GM19023 (cell line): ENCODE data around the gene ATP1A2.

ENCODE experiments used
- ATAC-seq: cut with Tn5 transposase; IDR thresholded peaks from one replicate; pipeline ENCODE4 v1.9.1; 2021; ENCODE audit warnings: mild to moderate bottlenecking, moderate library complexity; ENCODE audit not compliant: unreplicated experiment

The ATP1A2 gene

DNA sequence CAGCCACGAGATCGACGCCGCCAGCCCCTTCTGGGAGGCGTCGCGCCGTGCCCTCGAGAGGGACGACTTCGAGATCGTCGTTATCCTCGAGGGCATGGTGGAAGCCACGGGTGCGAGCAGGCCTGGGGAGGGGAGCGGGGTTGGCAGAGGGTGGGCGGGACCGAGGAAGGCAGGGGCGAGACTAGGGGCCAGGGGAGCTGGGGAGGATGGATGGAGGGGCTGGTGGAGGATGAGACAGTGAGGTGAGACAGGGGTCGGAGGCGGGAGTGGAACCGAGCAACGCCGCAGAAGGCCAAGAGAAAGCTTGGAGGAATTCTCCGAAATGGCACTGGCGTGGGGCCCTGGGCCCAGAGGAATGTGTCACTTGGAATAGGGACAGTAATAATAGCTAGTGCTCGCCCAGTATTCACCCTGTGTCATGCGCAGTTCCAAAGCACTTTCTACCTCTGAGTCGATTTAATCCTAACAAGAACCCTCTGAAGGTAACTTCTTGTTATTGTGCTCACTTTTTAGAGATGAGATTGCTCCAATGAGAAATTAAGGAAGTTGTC is 30.7 kb upstream of the ATP1A2 start:
- ATAC-seq = no peak

- no peak for ATAC-seq
These were observed 29.7 kb upstream of the ATP1A2 start for GRCh38 chr1:160085686-160086455.

- ATAC-seq = no peak
These were observed 29.1 kb upstream of the ATP1A2 start for GRCh38 chr1:160086456-160086892.

DNA sequence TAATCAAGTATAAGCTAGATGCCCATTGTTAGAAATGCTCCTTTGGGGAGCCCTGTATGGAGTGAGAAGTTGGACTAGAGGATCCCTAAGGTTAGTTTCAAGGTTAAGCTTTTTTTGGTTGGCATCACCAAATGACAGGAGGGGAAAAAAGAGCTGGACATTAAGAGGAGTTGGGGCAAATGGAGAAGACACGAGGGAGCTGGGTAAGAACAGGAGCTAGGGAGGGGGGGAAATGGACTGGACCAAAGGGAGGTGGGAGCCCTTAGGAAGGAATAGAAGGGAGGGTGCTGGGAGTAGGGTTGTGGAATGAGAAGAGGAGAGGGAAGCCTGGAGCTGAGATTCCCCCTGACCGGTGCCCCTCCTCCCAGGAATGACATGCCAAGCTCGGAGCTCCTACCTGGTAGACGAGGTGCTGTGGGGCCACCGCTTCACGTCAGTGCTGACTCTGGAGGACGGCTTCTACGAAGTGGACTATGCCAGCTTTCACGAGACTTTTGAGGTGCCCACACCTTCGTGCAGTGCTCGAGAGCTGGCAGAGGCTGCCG is 28.4 kb upstream of the ATP1A2 start:
- ATAC-seq = no peak

- ATAC-seq = no peak
These were observed 25.7 kb upstream of the ATP1A2 start for GRCh38 chr1:160089883-160090282.

DNA sequence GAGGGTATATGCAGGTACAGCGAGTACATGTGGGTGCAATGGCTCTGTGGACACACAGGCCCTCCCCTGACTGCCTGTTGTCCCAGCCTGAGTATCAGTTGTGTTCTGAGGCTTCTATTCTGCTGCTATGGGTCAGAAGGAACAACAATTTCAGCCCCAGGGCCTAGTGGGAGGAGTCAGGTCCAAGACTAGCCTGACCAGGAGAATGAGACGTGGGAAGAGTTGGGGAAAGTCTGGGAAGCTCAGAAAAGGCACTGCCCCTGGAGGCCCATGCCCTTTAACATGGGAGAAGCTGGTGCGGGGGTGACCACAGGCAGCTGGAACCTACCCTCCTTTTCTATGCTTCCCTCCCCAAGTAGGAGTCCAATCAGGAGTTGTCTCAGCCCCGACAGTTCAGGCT is 24.8 kb upstream of the ATP1A2 start:
- no peak for ATAC-seq

GRCh38 chr1:160091666-160092223 is 23.8 kb upstream of the ATP1A2 start:
- ATAC-seq = no peak

DNA sequence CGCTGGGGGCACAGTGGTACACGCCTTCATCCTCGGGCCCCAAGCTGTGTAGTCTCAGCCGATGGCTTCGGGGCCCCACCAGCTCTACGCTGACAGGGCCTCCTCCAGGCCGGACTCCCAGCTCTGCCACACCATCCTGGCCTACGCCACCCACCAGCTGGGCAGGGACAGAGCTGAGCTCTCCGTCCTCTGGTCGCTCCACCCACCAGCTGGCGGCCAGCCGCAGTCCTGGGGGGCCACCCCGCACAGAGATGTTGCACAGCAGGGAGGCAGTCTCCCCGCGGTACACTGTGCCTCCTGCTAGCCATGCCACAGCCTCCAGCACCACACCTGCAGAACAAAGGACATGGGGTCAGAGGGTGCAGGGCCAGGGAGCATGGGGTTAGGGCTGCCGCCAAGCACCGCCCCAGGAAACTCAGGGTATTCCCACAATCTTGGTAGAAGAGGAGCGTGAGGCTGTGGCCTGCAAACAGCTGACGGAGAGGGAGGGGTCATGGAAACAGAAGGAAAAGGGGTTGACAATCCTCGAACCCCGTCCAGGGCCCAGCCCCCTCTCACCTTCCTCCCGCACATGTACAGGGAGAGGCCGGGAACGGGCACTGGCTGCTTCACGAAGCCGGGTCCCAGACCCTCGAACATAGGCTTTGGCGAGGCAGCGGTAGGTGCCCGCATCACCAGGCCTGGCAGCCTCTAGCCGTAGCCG is 23.0 kb upstream of the ATP1A2 start:
- no peak for ATAC-seq

DNA sequence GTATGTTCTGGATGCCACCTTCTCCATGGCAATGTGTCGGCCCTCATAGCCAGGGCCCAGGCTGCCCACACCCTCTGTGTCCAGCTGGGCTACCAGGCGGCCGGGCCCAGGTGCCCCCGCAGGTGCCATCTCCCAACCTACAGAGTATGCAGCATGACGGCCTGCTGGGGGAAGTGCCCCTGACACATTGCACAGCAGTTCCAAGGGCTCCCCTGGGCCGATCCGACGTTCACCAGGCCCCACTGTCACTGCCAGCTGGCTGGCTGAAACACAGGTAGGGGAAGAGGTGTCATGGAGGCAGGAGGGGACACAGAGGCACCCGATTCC is 22.5 kb upstream of the ATP1A2 start:
- no peak for ATAC-seq

DNA sequence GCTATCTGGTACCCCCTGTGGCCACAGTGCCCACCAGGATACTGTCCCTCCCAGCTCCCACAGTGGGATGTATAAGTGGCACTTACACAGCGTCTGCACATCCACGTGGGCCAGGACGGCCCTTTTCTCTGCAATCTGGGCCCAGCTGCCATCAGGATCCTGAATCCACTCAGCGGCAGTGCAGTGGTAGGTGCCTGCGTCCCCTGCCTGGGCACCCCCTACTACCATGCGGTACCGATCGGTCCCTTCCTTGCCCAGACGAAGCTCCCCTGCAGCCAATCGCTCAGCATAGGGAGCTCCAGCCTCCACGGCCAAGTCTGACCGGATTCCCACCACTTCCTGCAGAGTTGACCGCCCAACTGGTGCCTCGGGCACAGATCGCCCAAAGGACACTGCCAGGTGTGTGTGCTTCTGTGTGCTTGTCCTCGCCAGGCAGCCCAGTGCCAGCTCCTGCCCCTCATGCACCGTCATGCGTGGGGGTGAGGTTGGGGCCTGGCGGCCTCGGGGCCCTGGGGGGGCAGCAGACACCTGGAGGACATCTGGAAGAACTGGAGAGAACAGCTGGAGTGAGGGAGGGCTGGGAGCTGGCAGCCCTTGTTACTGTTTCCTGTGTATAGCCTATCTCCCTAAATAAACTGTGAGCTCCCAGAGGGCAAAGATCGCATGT is 21.8 kb upstream of the ATP1A2 start:
- ATAC-seq = no peak

DNA sequence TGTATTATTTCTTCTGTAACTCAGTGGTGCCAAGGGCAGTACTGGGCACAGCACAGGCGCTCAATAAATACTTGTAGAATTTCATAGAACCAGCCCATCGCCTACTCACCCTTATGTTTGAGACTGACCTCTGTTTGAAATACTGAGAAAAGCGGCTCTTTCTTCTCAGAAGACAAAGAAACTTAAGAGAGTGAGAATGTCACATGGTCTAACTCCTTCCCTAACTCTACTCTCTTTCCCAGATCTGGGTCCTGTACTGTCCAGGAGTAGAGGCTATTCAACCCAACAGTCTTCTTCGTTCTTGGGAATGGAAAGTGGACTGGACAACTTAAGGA is 21.3 kb upstream of the ATP1A2 start:
- ATAC-seq = no peak

- no peak for ATAC-seq
These were observed 20.8 kb upstream of the ATP1A2 start for GRCh38 chr1:160094806-160095205.

DNA sequence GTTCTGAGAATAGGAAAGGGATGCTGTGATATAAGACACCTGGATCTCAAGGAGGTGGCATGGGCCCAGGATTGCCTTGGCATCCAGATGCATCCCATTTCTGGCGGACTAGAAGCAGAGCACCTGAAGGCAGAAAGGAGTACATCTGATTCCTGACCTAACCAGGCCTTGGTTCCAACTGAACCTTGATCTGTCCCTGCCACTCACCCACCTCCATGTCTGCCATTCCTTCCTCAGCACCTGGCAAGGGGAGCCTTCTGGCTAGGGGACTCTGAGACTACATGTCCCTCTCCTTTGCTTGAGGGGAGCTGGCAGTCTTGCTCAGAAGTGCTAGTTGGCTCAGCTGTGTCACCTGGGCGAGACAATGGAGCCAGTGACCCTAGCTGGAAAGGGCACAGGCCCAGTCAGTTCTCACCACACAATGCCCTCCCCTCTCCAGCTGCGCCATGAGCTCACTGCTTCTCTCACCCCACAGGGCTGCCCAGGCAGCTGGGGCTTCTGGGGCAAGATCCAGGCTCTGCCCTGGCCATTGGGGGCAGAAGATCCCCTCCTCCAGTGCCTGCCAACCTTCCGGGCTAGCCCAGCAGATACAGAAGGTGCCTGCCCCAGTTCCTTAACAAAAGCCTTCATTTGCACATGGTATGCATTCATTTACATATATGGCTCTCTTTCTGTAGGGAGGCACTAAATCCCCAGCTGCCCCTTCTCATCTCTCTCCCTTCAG is 20.0 kb upstream of the ATP1A2 start:
- no peak for ATAC-seq

- ATAC-seq = no peak
These were observed 19.1 kb upstream of the ATP1A2 start for GRCh38 chr1:160096274-160097116.

- no peak for ATAC-seq
These were observed 18.2 kb upstream of the ATP1A2 start for GRCh38 chr1:160097151-160097910.

DNA sequence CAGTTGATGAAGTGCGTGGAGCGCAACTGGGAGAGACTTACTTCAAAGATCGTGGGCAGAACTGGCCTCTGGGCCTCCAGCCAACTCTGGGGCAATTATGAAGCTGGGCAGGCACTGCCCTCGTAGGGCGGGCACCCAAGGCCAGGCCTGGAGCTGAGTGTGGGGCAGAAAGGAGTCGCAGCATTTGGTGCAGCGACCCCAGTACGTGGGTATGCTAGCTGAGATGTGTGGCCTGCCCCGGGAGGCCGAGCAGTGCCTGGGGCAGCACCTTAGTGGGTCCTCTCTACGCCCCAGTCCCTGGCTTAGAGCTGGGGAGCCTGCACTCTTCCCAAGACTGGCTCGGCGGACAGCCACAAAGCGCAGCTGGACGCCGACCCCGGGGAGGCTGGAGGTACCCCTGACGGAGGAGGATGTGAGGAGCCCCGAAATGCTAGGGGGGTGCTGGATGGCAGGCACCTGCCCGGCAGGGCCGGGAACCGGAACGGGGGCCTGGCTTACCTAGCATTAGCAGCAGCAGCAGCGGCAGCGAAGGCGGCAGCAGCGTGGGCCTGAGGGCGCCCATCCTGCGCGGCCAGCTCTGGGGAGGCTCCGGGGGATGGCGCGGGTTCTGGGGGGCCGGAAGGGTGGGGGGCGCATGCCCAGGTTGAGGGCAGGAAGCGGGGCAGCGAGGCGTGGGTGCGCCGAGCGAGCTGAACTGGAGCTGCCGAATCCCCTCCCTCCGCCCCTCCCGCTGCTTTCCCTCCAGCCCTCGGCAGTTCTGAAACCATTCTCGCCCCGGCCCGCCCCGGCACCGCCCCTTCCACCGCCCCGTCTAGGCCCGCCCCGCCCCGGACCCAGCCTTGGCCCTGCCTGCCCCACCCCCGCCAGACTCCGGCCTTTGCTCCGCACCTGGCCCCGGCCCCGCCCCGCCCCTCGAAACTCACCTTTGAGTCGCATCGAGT is 17.4 kb upstream of the ATP1A2 start, which contains the start of gene IGSF8:
Gene IGSF8 (minus strand): TSS at position 709 of the 941 bp plus-strand sequence. CDS start 147 bp downstream, at position 562.
- ATAC-seq = peak; percentile 55

DNA sequence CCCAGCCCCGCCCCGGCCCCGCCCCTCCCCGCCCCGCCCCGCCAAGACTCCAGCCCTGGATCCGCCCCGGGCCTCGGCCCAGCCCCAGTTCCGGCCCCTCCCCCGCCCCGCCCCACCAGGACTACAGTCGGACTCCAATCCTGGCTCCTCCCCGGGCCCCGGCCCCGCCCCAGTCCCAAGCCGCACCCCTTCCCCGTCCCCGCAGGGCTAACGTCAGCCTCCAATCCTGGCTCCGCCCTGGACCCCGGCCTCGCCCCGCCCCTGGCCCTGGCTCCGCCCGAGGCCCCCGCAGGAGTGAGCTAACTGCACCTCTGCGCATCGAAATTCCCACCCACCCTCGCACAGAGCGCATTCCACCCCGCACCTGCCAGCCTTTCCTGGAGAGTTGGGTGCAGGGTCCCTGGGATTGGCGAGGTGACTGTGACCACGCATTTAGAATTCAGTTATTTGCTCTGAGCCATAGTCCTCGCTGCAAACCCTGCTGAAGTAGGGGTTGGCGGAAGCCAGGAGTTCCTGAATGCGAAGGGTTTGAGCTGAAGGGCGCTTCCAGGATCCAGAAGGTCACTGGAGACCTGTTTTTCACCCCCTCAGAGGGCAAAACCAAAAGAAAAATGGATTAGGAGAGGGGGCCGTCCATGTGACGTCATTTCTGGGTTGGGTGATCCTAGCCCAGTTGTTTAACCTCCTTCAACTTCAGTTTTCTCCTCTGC is 16.6 kb upstream of the ATP1A2 start:
- ATAC-seq = peak; percentile 82
